HEK293T (cell line): ENCODE results near the gene HTR2C.

Experiments used
- FOXK2 ChIP-seq: fragments of 450-650 bp; IDR thresholded peaks from 2 replicates; pipeline ENCODE4 v1.6.1; 2016; ENCODE audit warnings: mild to moderate bottlenecking
- FOXM1 ChIP-seq: fragments of 450-650 bp; IDR thresholded peaks from 2 replicates; pipeline ENCODE4 v1.6.1; 2017; ENCODE audit warnings: mild to moderate bottlenecking, borderline replicate concordance
- L3MBTL2 ChIP-seq: fragments of 450-650 bp; conservative IDR thresholded peaks from 2 replicates; pipeline ENCODE4 v1.6.1; 2016; ENCODE audit warnings: mild to moderate bottlenecking
- LEF1 ChIP-seq: fragments of 450-650 bp; IDR thresholded peaks from 2 replicates; pipeline ENCODE4 v1.6.1; 2017; ENCODE audit warnings: mild to moderate bottlenecking, borderline replicate concordance

DNA sequence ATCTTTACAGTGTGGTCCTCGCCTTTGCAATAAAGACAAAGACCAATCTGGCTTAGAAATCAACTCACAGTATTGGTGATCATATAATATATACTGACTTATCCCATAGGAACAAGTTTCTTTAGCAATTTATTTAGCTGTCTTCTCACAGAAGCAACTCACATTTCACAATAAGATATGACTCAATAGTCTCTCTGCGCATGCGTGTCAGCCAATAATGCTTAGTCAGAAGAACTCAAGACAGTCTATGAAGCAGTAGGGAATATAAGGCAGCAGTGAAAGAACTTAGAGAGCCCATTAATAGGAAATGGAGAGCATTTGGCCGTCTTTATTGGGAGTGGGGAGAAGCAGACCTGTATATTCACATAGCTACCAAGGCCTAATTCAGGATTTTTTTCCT lies 216.8 kb downstream of the HTR2C start:
- TF ChIP-seq LEF1 (no peak), FOXM1 (no peak), L3MBTL2 (no peak), FOXK2 (no peak)
